GM19035 (cell line): ENCODE measurements around the gene SPTSSA.
"Not testable (repeated sequence)": the region's sequence is repeated elsewhere in the genome, so short reads cannot be mapped to it uniquely, and the experiment has no call there.

Source experiments
- ATAC-seq: cut with Tn5 transposase; IDR thresholded peaks from one replicate; pipeline ENCODE4 v1.9.1; 2021; ENCODE audit not compliant: unreplicated experiment

Gene SPTSSA

DNA sequence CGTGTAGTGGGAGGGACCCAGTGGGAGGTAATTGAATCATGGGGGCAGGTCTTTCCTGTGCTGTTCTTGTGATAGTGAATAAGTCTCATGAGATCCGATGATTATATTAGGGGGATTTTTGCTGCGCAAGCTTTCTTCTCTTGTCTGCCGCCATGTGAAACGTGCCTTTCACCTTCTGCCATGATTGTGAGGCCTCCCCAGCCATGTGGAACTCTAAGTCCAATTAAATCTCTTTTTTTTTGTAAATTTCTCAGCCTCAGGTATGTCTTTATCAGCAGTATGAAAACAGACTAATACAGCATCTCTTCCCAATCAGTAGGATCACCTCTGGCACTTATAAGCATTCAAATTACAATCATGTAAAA, 34.0 kb downstream of the SPTSSA start:
- not testable (repeated sequence) for ATAC-seq

DNA sequence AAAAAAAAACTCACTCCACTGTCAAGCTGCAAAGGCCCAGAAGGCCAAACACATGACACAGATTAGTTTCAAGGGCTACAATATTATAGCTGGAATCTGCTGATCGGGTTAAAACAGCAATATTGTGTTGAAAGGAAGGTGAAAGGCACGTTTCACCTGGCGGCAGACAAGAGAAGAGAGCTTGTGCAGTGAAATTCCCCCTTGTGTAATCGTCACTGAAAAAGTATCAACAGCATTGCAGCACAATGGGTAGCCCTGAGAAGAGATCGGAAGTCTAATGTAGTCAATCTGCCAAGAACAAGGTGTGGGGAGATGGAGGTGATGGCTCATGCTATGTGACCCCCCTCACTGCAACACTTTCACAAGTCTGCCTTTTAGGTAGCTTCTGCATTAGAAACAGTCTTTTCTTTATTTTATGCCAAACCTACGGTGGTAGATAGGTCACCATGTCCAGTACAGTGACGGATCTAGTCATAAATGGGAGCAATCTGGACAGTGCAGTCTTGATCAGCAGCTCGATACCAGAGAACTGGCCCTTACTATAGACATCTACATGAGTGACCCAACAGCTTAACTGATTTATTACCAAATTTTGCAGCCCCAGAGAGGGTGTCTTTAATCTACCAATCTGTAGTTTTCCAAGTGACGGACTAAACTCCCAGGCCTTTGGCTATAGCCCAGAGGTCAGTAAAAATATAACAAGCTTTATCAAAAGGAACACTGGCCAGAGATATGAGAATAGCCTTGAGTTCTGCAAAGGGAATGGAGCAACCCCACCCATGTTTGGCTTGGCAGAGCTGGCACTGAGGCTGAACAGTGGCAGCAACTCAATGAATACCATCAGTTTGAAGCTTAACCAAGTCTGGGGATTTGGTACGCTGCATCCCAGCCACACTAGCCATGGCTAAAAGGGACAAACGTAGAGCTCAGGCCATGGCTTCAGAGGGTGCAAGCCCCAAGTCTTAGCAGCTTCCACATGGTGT, 35.4 kb downstream of the SPTSSA start:
- no peak for ATAC-seq

DNA sequence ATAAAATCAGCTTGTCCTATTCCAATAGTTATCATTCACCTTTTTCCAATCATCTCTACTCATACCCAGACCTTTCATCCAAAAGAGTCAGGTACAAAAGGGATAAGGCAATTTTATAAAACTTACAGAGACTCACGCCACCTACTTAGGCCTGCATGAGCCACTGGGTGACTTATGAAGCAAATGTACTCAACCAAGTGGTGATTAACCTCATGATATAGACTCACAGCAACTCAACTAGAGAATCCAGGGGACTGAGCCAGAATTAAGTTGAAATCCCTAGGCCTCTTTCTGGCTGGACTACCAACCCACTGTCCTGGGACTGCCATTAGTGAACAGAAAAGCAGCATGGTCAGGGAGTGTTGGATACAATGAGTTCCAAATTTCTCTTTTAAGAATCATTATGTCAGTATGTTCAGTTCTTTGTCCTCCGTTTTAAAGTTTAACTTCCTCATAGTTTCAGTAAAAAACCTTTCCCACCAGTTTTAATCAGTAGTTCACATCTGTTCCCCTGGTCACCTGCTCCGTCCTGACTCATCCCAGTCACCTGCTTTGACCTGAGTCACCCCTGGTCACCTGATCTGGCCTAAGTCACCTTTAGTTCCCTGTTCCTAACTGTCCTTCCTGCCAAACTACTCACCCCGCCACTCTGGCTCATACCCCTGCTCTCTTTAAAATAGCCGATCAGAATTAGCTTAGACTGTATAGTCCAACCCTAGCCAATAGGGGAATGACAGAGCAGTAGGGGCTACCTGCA, 36.8 kb downstream of the SPTSSA start:
- ATAC-seq = no peak

DNA sequence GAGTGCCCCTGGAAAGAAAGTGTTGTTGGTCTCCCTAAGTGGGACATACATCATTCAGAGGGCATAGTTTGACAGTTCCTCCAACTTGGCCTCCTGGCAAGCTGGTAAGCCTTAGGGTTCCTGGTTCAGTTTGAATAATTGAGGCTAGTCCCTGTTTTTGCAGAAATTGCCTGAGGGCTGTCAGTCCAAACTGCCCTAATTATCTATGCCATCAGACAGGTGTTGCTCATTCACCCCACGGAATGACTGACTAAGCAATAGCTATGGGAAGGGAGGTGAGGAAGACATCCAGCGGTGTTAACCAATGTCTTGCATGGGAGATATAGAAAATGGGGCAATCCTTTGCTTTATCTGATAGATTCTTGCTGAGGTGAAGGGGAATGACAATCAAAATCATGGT, 37.6 kb downstream of the SPTSSA start:
- no peak for ATAC-seq

DNA sequence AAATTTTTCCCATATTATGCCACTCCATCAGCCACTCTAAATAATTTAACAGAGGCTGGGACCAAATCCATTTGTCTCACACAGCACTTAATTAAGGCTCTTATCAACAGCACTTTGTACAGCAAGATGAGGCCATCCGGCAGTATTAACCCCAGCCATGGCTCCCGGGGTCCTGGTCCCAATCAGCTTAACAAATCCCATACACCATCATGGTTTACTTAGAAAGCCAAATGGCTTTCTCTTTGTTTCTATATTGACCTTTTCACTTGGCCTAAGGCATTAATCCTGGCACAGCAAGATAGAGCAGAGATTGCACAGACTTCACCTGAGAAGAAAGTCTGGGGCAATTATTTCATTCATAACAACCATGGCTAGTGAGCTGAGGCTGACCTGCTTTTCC, 38.6 kb downstream of the SPTSSA start:
- ATAC-seq = no peak

DNA sequence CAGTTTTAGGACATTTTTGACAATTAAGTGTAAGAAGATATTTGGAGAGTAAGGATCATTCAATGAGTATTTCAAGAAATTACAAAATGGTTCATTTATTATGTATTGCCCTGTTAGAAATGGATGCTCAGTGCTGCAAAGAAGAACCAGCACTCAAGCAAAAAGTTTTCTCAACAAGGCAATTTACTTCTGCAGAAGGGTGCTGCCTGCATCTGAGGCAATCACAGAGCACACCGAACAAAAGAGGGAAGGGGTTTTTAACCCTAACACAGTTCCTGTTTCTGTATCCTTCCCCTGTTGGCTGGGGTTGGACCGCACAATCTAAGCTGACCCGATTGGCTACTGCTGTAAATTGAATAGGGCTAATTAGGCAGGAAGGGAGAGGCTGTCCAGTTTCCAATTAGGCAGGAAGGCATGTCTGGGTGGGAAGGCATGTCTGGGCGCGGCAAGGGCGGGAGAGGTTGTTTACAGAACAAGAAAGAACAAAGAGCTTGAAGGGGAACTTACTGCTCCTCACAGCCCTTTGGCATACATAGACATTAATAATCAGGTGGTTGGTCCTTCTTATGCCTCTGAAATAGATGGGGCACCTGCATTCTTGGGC, 41.4 kb downstream of the SPTSSA start:
- no peak for ATAC-seq

DNA sequence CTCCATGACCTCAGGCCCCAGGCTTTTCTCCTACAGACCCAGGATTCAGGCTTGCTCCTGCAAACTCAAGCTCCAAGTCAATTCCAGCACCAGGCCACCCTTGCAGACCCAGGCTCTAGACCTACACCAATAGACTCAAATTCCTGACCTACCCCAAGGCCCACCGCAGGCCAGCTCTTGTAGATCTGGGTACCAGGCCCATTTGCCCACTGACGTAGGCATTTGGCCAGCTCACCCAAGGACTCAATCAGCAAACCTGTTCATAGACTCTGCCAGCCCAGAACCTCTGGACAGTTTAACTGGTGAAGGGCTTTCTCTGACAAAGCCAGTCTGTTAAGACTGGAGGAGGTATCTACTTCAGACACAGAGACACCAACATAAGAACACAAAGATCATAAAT, 52.3 kb downstream of the SPTSSA start:
- ATAC-seq = no peak

DNA sequence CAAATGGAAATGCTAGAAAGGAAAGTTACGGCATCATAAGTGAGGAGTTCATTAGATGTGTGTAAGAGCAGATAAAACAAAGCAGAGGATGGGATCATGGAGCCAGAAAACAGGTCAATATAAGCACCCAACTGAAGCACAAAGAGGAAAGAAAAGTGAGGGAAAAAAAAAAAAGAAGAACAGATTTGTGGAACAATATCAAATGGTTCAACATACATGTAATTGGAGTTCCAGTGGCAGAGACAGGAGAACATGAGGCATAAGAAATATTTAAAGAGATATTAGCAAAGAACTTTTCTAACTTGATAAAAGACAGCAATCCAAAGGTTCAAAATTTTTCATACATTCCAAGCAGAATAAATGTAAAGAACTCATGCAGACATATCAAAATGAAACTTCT, 54.1 kb downstream of the SPTSSA start:
- no peak for ATAC-seq

DNA sequence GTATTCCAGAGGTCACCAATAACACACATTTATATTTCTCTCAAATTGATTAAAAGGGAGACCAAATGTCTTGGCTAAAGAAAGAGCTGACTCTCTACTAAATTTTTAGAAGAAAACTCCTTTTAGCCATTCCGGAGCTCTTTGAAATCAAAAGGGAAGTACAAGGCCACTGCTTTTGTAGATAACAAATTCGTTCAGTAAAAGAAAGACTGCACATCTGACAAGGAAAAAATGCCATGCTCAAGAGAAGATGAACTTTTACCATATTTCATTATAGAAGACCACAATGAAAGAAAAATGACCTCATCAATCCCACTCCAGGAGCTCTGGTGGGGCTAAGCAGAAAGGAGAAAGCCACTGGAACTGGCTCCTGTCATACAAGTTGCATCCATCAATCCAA, 57.6 kb downstream of the SPTSSA start:
- no peak for ATAC-seq

DNA sequence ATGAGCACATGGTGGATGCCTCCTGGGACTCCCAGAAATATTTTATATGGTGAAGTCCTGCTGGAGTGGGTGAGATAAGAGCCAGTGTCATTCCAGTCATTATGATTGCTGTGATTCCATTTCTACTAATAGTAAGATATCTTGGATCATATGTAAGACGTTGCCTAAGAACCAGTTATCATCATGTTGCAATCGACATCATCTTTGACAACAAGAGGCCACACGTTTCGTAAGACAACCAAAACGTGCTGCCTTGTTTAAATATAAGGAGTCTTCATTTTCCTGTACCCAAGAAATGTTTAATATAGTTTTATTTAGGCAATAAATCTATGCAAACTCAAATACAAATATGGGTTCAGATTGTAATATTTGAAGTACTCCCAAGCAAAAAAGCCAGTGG, 58.4 kb downstream of the SPTSSA start:
- ATAC-seq = no peak

DNA sequence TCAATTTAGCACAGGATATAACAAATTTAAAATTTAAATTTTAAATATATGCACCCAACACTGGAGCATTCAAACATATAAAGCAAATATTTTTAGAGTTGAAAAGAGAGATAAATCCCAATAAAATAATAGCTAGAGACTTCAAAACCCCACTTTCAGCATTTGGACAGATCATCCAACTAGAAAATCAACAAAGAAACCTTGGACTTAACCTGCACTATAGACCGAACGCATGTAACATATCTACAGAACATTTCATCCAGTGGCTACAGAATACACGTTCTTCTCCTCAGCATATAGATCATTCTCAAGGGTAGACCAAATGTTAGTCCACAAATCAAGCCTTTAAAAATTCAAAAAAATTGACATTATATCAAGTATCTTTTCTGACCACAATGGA, 64.0 kb downstream of the SPTSSA start:
- no peak for ATAC-seq

DNA sequence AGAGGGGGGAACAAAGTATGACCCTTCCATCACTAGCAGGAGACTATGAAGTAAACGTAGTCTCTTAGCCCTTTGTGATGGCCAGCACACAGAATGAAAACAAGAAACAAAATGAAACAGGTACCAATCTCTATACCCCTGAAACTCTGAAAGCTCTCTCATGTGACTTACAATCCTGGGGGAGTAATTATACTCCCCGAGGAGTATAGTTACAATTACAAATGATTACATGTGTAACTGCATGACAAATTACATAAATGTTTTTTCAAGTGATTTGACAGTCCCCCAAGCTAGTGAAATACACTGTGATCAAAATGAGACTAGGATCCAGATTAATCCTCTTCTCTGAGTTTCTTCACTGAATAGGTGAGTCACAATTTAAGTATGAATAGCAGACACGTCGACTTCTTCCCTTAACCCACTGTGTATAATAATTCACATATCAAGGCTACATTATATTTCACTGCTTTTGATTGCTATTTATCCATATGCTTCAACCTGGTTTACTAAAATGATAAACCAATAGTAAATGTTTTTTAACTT, 74.0 kb downstream of the SPTSSA start:
- no peak for ATAC-seq

DNA sequence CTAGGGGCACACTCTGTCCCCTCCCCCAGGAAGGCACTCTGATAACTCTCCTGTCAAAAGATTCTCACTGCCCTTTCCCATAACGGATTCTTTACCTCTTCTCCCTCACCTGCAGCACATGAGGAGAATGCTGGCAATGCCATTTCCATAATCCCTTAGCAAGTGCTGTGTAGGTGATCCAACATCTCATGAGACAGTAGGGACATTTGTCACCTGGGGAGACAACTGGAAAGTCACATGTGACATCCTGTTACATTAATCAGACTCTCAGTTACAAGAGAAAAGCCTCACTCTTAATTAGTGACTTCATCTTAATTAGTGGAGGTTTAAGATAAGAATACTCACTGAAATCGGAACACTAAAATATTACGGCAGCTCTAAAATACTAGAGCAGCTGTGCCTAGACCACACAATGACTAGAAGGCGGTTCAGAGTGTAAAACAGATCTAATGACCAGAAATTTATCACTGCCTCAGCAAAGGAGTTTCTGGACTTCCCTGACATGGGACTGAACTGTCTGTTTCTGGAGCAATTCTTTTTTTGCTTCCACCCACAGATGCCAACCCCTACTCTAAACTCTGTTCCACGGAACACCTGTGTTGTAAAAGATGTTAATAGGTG, 75.1 kb downstream of the SPTSSA start:
- no peak for ATAC-seq

DNA sequence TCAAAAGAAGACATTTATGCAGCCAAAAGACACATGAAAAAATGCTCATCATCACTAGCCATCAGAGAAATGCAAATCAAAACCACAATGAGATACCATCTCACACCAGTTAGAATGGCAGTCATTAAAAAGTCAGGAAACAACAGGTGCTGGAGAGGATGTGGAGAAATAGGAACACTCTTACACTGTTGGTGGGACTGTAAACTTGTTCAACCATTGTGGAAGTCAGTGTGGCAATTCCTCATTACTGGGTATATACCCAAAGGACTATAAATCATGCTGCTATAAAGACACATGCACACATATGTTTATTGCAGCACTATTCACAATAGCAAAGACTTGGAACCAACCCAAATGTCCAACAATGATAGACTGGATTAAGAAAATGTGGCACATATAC, 76.2 kb downstream of the SPTSSA start:
- ATAC-seq = not testable (repeated sequence)

DNA sequence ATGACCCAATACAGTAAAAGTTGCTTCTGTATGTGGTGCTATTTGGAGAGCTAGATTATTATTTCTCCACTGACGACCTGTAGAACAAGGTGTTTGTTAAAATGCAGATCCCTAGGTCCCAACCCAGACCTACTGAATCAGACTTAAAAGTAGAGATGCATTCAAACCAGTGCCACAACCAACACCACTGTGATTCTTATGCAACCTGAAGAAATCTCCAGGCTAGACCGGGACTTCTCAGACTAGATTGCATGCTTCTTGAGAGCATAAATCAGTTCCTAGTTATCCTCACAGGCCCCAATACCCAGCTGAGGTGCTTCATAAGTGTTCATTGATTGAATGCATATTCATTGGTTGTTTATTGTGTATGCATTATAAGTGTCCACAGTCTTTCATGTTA, 78.2 kb downstream of the SPTSSA start:
- no peak for ATAC-seq
